ENCODE results near the gene ZNF878. TPM values are rescaled to one million over a fixed set of nuclear protein-coding genes. Genes with fewer than 3 reads are reported as not detected.

ZNF878 gene
- total and polyA plus RNA-seq, 2 of the 13 experiments (the other 11 are each of a cell fraction or from before 2014, with no cell fraction given) = 0.46 to 5.2 TPM

DNA sequence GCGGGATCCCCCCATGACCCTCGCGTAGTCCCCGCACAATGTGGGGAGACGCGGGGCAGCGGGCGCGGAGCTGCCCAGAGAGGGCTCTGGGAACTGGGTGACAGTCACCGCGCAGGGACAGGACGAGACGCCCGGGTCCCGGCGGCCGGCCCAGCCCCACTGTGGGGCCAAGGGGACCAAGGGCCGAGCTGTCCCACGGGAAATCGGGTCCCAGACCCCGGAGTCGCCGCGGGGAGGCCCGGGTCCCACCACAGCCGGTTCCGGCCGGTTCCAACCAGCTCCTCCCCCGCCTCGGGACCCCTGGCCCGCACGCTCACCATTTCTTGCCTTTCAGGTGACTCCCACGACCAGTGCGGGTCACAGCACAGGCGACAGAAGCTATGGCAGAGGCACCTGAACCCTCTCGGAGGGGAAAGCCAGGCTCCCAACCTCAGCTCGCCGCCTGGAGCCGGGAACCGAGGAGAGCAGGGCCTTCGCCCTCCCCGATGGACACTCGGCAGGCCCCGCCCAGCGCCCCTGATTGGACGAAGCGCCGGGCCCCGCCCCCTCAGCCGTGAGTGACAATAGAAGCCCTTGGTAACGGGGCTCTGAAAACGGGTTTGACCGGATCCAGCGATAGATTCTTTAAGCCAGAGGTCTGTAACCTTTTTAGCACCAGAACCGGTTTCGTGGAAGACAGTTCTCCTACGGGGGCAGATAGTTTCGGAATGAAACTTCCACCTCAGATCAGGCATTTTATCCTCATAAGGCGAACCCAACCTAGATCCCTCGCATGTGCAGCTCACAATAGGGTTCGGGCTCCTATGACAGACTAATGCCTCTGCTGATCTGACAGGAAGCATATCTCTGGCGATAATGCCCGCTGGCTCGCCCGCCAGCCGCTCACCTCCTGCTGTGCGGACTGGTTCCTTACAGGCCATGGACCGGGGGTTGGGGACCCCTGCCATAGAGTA, 17.3 kb downstream of the ZNF878 start, which contains the start of gene ZNF433 (continued):
- TF ChIP-seq, protein P1, sequence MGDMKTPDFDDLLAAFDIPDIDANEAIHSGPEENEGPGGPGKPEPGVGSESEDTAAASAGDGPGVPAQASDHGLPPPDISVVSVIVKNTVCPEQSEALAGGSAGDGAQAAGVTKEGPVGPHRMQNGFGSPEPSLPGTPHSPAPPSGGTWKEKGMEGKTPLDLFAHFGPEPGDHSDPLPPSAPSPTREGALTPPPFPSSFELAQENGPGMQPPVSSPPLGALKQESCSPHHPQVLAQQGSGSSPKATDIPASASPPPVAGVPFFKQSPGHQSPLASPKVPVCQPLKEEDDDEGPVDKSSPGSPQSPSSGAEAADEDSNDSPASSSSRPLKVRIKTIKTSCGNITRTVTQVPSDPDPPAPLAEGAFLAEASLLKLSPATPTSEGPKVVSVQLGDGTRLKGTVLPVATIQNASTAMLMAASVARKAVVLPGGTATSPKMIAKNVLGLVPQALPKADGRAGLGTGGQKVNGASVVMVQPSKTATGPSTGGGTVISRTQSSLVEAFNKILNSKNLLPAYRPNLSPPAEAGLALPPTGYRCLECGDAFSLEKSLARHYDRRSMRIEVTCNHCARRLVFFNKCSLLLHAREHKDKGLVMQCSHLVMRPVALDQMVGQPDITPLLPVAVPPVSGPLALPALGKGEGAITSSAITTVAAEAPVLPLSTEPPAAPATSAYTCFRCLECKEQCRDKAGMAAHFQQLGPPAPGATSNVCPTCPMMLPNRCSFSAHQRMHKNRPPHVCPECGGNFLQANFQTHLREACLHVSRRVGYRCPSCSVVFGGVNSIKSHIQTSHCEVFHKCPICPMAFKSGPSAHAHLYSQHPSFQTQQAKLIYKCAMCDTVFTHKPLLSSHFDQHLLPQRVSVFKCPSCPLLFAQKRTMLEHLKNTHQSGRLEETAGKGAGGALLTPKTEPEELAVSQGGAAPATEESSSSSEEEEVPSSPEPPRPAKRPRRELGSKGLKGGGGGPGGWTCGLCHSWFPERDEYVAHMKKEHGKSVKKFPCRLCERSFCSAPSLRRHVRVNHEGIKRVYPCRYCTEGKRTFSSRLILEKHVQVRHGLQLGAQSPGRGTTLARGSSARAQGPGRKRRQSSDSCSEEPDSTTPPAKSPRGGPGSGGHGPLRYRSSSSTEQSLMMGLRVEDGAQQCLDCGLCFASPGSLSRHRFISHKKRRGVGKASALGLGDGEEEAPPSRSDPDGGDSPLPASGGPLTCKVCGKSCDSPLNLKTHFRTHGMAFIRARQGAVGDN (CRISPR knock-in tag; IDR thresholded peaks at IDR 0.05) = peak; percentile 78
- TF ChIP-seq SALL1 (CRISPR knock-in tag; IDR thresholded peaks at IDR 0.05) = peak; percentile 54; the same call in 1 of the 2 replicates
- TF ChIP-seq, protein P2, sequence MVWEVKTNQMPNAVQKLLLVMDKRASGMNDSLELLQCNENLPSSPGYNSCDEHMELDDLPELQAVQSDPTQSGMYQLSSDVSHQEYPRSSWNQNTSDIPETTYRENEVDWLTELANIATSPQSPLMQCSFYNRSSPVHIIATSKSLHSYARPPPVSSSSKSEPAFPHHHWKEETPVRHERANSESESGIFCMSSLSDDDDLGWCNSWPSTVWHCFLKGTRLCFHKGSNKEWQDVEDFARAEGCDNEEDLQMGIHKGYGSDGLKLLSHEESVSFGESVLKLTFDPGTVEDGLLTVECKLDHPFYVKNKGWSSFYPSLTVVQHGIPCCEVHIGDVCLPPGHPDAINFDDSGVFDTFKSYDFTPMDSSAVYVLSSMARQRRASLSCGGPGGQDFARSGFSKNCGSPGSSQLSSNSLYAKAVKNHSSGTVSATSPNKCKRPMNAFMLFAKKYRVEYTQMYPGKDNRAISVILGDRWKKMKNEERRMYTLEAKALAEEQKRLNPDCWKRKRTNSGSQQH (CRISPR knock-in tag; IDR thresholded peaks at IDR 0.05; ENCODE audit: low read depth) = peak; percentile 72
- TF ChIP-seq ZNF605 (CRISPR knock-in tag; IDR thresholded peaks at IDR 0.05) = peak; percentile 83
- TF ChIP-seq, protein P3, sequence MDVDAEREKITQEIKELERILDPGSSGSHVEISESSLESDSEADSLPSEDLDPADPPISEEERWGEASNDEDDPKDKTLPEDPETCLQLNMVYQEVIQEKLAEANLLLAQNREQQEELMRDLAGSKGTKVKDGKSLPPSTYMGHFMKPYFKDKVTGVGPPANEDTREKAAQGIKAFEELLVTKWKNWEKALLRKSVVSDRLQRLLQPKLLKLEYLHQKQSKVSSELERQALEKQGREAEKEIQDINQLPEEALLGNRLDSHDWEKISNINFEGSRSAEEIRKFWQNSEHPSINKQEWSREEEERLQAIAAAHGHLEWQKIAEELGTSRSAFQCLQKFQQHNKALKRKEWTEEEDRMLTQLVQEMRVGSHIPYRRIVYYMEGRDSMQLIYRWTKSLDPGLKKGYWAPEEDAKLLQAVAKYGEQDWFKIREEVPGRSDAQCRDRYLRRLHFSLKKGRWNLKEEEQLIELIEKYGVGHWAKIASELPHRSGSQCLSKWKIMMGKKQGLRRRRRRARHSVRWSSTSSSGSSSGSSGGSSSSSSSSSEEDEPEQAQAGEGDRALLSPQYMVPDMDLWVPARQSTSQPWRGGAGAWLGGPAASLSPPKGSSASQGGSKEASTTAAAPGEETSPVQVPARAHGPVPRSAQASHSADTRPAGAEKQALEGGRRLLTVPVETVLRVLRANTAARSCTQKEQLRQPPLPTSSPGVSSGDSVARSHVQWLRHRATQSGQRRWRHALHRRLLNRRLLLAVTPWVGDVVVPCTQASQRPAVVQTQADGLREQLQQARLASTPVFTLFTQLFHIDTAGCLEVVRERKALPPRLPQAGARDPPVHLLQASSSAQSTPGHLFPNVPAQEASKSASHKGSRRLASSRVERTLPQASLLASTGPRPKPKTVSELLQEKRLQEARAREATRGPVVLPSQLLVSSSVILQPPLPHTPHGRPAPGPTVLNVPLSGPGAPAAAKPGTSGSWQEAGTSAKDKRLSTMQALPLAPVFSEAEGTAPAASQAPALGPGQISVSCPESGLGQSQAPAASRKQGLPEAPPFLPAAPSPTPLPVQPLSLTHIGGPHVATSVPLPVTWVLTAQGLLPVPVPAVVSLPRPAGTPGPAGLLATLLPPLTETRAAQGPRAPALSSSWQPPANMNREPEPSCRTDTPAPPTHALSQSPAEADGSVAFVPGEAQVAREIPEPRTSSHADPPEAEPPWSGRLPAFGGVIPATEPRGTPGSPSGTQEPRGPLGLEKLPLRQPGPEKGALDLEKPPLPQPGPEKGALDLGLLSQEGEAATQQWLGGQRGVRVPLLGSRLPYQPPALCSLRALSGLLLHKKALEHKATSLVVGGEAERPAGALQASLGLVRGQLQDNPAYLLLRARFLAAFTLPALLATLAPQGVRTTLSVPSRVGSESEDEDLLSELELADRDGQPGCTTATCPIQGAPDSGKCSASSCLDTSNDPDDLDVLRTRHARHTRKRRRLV (CRISPR knock-in tag; IDR thresholded peaks at IDR 0.05) = 0 out of 2 replicates have a peak, but pooled peaks have one; percentile 61
- TF ChIP-seq ZFP41 (CRISPR knock-in tag; IDR thresholded peaks at IDR 0.05; ENCODE audit: borderline replicate concordance) = no peak
- TF ChIP-seq GATAD2A (CRISPR knock-in tag; IDR thresholded peaks at IDR 0.05) = 0 out of 2 replicates have a peak, but pooled peaks have one; percentile 9
- peak; percentile 72 for TF ChIP-seq ZNF781 (CRISPR knock-in tag; IDR thresholded peaks at IDR 0.05; ENCODE audit: borderline replicate concordance, not compliant biosample characterization)
- TF ChIP-seq KLF6 (CRISPR knock-in tag; IDR thresholded peaks at IDR 0.05) = 0 out of 2 replicates have a peak, but pooled peaks have one; percentile 37
- 0 out of 2 replicates have a peak, but pooled peaks have one; percentile 63 for TF ChIP-seq ZNF678 (CRISPR knock-in tag; IDR thresholded peaks at IDR 0.05)
- TF ChIP-seq ZNF350 (CRISPR knock-in tag; IDR thresholded peaks at IDR 0.05; ENCODE audit: borderline replicate concordance, low read depth) = peak; percentile 43; the same call in 1 of the 2 replicates
- 0 out of 2 replicates have a peak, but pooled peaks have one; percentile 9 for TF ChIP-seq CHD2 (IDR thresholded peaks at IDR 0.05; ENCODE audit: low read depth, low read length)
- no peak for TF ChIP-seq ZNF382 (CRISPR knock-in tag; IDR thresholded peaks at IDR 0.05; ENCODE audit: borderline replicate concordance)
- peak; percentile 35; the same call in 1 of the 3 replicates for TF ChIP-seq MXI1 (IDR thresholded peaks at IDR 0.05; ENCODE audit: borderline replicate concordance, low read depth, low read length)
- TF ChIP-seq, protein P4, sequence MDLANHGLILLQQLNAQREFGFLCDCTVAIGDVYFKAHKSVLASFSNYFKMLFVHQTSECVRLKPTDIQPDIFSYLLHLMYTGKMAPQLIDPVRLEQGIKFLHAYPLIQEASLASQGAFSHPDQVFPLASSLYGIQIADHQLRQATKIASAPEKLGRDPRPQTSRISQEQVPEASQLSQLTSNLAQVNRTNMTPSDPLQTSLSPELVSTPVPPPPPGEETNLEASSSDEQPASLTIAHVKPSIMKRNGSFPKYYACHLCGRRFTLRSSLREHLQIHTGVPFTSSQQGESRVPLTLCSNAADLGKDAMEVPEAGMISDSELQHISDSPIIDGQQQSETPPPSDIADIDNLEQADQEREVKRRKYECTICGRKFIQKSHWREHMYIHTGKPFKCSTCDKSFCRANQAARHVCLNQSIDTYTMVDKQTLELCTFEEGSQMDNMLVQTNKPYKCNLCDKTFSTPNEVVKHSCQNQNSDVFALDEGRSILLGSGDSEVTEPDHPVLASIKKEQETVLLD (CRISPR knock-in tag; IDR thresholded peaks at IDR 0.05; ENCODE audit: low read depth) = peak; percentile 58; the same call in 1 of the 2 replicates
